DND-41 (cell line): ENCODE data around the gene IKZF2.

Experiments
- ATAC-seq: fragments of 200-7000 bp; cut with Tn5 transposase; 3 replicates; pipeline ENCODE4 v1.9.1; 2021; ENCODE audit warnings: low read depth; ENCODE audit not compliant: insufficient read depth
- DNase-seq: peaks from one replicate; pipeline ENCODE4 v3.0.0-alpha.2; 2020
- H2AFZ ChIP-seq: 2 replicates; pipeline ENCODE4 v1.6.0; 2012; ENCODE audit warnings: low read depth, low read length
- H3K27ac ChIP-seq: 2 replicates; pipeline ENCODE4 v1.5.1; 2012; ENCODE audit warnings: low read length, inconsistent platforms
- H3K27me3 ChIP-seq: fragments of 200-600 bp; sonication (generic); 2 replicates; pipeline ENCODE4 v1.6.0; 2012; ENCODE audit warnings: low read length, mild to moderate bottlenecking, inconsistent platforms; ENCODE audit not compliant: insufficient read depth, poor library complexity
- H3K36me3 ChIP-seq: 2 replicates; pipeline ENCODE4 v1.5.1; 2012; ENCODE audit warnings: low read length, inconsistent platforms; ENCODE audit not compliant: insufficient read depth
- H3K4me1 ChIP-seq: 2 replicates; pipeline ENCODE4 v1.5.1; 2012; ENCODE audit warnings: mild to moderate bottlenecking, low read length; ENCODE audit not compliant: insufficient read depth
- H3K4me2 ChIP-seq: 2 replicates; pipeline ENCODE4 v1.6.0; 2012; ENCODE audit warnings: mild to moderate bottlenecking, moderate library complexity, low read length, inconsistent platforms; ENCODE audit not compliant: insufficient read depth
- H3K4me3 ChIP-seq, 2 experiments: fragments of 200-600 bp in 1 of 2; shearing (Covaris generic) in 1 of 2; 2 replicates each; pipeline ENCODE4 v1.5.1; 2012 to 2016; ENCODE audit warnings: inconsistent platforms in 2 of 2, low read length in 2 of 2, mild to moderate bottlenecking in 2 of 2, low read depth in 1 of 2, moderate library complexity in 1 of 2
- H3K79me2 ChIP-seq: 2 replicates; pipeline ENCODE4 v1.6.0; 2012; ENCODE audit warnings: low read length, inconsistent platforms; ENCODE audit not compliant: insufficient read depth
- H3K9ac ChIP-seq: 2 replicates; pipeline ENCODE4 v1.6.0; 2012; ENCODE audit warnings: low read depth, mild to moderate bottlenecking, inconsistent platforms, low read length, moderate library complexity
- H3K9me3 ChIP-seq: 2 replicates; pipeline ENCODE4 v1.5.1; 2012; ENCODE audit warnings: low read length, moderate library complexity, mild to moderate bottlenecking, inconsistent platforms; ENCODE audit not compliant: insufficient read depth, severe bottlenecking
- H4K20me1 ChIP-seq: 2 replicates; pipeline ENCODE4 v1.6.0; 2012; ENCODE audit warnings: low read length; ENCODE audit not compliant: insufficient read depth
- EZH2 ChIP-seq: IDR thresholded peaks from 3 replicates; pipeline ENCODE4 v1.6.1; 2012; ENCODE audit warnings: borderline replicate concordance, low read depth, mild to moderate bottlenecking, moderate library complexity, low read length, inconsistent platforms; ENCODE audit not compliant: severe bottlenecking
- TF ChIP-seq, protein P1 (sequence below): IDR thresholded peaks from 2 replicates; pipeline ENCODE4 v1.5.1; 2012; ENCODE audit warnings: borderline replicate concordance, low read length, moderate library complexity, mild to moderate bottlenecking; ENCODE audit not compliant: poor library complexity, severe bottlenecking; ENCODE audit errors: extremely low read depth

IKZF2 gene

DNA sequence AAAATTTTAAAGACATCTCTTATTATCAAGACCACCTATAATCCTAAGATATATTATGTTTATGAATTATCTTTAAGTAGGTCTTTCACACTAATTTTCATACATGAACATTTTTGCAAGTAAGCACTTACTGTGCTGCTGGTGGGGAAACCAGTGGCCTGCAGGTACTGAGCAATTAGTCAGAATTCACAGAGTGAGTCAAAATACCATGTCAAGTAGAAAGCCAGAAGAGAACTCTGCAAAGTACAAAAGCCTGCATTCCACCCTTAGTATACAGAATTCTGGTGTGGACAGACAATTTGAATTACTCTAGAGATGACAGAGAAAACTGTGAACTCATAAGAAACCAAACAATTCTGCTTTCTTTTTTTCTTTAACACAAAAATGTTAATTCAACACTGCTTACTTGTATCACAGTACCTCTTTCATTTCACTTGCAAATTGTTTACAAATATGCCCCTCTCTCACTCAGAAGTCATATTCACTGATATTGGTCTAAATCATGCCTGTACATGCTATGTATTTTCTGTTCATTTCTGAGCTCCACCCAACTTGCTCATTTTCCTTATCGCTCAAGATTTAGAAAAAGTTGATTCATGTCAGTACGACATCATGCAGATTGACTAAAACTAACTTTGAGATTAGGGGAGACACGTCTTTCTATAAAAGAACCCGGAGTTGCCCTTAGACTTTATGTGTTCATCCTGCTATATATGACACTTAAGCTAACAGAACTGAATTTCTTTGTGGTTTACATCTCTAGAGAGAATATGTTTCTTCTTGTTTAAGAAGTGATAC lies 182.9 kb downstream of the IKZF2 start:
- DNase-seq (no peak), ATAC-seq (no peak)

DNA sequence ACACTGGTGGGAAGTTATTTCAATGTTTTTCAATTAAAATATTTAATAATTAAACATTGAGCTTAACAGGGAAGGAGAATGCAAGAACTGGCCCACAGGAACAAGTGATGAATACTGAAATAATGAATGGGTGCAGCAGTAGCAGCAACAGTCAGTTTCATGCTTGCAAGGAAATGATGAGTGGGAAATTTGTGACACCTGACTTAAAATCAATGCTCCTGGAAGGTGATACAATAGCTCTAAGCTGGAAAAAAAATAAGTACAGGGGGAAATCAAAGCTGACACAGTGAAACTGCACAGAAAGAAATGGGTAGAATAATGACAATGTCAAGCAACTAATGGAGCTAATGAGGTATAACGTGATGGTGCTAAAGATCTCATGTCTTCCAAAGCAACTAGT lies 184.5 kb downstream of the IKZF2 start:
- Histone ChIP-seq H3K27me3 (no peaks in the 10 kb centered on the region), H3K9me3 (no peaks in the 10 kb centered on the region), H4K20me1 (no peaks in the 10 kb centered on the region), H3K4me2 (no peak overlapping the region), H3K36me3 (peaks cover 11% of the 10 kb centered on the region; the same call in 1 of the 2 replicates), H3K4me1 (0 out of 2 replicates have a peak, but pooled peaks cover 2% of the 10 kb centered on the region), H3K79me2 (no peaks in the 10 kb centered on the region), H3K9ac (no peak overlapping the region), H3K27ac (no peak overlapping the region), H3K4me3 (no peak overlapping the region), H2AFZ (no peak overlapping the region)
- DNase-seq: no peak
- no peak for ATAC-seq
- TF ChIP-seq, protein P1, sequence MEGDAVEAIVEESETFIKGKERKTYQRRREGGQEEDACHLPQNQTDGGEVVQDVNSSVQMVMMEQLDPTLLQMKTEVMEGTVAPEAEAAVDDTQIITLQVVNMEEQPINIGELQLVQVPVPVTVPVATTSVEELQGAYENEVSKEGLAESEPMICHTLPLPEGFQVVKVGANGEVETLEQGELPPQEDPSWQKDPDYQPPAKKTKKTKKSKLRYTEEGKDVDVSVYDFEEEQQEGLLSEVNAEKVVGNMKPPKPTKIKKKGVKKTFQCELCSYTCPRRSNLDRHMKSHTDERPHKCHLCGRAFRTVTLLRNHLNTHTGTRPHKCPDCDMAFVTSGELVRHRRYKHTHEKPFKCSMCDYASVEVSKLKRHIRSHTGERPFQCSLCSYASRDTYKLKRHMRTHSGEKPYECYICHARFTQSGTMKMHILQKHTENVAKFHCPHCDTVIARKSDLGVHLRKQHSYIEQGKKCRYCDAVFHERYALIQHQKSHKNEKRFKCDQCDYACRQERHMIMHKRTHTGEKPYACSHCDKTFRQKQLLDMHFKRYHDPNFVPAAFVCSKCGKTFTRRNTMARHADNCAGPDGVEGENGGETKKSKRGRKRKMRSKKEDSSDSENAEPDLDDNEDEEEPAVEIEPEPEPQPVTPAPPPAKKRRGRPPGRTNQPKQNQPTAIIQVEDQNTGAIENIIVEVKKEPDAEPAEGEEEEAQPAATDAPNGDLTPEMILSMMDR: no peak
- TF ChIP-seq EZH2: no peak

More for the DNA sequence above, 182.9 kb downstream of the IKZF2 start:
- Histone ChIP-seq H3K27me3 (no peaks in the 10 kb centered on the region), H3K4me1 (no peaks in the 10 kb centered on the region), H4K20me1 (no peaks in the 10 kb centered on the region), H3K27ac (no peak overlapping the region), H3K79me2 (no peaks in the 10 kb centered on the region), H3K36me3 (peaks cover 23% of the 10 kb centered on the region; the same call in 1 of the 2 replicates), H3K9ac (no peak overlapping the region), H3K9me3 (no peaks in the 10 kb centered on the region), H2AFZ (no peak overlapping the region), H3K4me2 (no peak overlapping the region), H3K4me3 (no peak overlapping the region)
- TF ChIP-seq, protein P1: no peak
- TF ChIP-seq EZH2: no peak

DNA sequence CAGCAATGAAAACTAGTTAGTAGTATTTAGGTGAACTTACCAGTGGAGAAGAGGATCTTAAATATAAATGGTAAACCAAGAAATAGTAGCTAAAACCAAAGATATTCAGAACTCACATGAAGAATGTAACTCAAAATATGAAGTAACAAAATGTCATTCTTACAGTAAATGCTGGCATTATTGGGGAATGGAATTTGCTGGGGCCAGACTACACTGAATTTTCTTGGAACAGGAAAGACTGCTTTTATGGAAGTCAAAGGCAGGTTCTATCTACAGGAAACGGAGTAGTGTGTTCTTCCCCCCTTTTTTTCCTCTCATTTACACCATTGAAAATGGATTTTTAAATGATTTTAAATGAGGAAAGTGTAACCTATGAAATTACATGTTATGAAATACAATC lies 188.7 kb downstream of the IKZF2 start:
- peaks cover 44% of the 10 kb centered on the region for H3K4me1 ChIP-seq
- peaks cover 11% of the 10 kb centered on the region for H3K36me3 ChIP-seq
- no peaks in the 10 kb centered on the region for H3K27me3 ChIP-seq
- no peak overlapping the region for H3K27ac ChIP-seq
- ATAC-seq: no peak
- no peak overlapping the region for H3K4me3 ChIP-seq
- no peak overlapping the region for H2AFZ ChIP-seq
- H3K9me3 ChIP-seq: no peaks in the 10 kb centered on the region
- H3K4me2 ChIP-seq: no peak overlapping the region
- no peak for DNase-seq
- H4K20me1 ChIP-seq: no peaks in the 10 kb centered on the region
- H3K79me2 ChIP-seq: no peaks in the 10 kb centered on the region
- TF ChIP-seq, protein P1: no peak
- no peak for TF ChIP-seq EZH2
- no peak overlapping the region for H3K9ac ChIP-seq
